WI38 (cell line): ENCODE data around the gene CD6.

ENCODE experiments used
- H3K4me3 ChIP-seq: 2 replicates; pipeline ENCODE4 v1.5.1; 2011; ENCODE audit warnings: low read depth, mild to moderate bottlenecking, control low read depth, low read length
- TF ChIP-seq, protein P1 (sequence below): IDR thresholded peaks from 2 replicates; pipeline ENCODE4 v1.5.1; 2012; ENCODE audit warnings: low read depth, mild to moderate bottlenecking, control low read depth, low read length

CD6 gene

DNA sequence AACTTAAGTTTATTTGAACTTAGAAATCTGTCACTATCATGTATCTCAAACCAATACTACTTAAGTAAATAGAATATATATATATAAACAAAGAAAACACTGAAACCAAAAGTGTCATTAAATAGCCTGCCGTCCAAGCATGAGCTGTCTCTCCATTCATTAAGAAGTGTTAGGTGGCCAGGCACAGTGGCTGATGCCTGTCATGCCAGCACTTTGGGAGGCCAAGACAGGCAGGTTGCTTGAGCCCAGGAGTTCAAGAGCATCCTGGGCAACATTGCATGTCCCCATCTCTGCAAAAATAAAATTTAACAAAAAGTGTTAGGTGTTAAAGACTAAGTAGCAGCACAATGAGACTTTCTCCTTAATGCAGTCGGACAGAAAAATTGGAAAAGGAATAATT, 14.0 kb downstream of the CD6 start:
- no peak overlapping the region for H3K4me3 ChIP-seq
- TF ChIP-seq, protein P1, sequence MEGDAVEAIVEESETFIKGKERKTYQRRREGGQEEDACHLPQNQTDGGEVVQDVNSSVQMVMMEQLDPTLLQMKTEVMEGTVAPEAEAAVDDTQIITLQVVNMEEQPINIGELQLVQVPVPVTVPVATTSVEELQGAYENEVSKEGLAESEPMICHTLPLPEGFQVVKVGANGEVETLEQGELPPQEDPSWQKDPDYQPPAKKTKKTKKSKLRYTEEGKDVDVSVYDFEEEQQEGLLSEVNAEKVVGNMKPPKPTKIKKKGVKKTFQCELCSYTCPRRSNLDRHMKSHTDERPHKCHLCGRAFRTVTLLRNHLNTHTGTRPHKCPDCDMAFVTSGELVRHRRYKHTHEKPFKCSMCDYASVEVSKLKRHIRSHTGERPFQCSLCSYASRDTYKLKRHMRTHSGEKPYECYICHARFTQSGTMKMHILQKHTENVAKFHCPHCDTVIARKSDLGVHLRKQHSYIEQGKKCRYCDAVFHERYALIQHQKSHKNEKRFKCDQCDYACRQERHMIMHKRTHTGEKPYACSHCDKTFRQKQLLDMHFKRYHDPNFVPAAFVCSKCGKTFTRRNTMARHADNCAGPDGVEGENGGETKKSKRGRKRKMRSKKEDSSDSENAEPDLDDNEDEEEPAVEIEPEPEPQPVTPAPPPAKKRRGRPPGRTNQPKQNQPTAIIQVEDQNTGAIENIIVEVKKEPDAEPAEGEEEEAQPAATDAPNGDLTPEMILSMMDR: no peak

DNA sequence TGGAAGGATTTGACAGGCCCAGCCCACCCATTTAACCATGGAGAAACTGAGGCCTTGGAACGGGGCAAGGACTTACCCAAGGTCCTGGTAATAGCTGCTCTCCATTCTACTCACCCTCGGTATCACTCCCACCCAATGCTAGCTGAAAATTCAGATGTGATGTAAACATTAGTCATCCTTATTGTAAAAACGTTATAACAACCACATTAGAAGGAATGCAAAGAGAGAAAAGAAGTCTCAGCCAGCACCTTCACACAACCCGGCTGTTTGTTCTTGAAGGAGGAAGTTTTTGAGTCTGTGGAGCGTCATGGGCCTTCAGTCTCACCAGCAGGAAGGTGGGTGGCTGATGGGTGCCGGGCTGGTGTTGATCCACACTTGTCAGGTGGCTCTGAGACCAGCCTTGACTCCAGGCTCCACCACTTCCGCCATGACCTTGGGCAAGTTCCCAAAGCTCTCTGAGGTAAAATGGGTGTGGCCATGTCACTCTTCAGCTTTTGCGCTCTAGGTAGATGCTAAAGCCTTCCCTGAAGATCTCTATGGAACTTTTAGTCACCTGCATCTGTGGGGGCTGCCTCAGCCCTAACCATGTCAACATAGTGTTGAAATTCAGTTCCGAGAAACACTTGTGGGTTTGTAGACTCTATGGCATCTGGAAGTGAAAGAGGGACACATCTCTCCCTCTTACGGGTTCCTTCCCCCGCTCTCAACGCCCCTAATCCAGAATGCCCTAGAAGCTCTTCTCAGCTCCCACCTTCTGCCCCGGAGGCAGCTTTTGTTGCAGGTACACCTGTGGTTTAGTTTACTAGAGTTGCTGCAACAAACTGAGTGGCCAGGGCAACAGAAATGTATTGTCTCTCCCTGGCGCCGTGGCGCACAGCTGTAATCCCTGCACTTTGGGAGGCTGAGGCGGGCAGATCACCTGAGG, 14.8 kb downstream of the CD6 start:
- TF ChIP-seq, protein P1: no peak
- no peak overlapping the region for H3K4me3 ChIP-seq

DNA sequence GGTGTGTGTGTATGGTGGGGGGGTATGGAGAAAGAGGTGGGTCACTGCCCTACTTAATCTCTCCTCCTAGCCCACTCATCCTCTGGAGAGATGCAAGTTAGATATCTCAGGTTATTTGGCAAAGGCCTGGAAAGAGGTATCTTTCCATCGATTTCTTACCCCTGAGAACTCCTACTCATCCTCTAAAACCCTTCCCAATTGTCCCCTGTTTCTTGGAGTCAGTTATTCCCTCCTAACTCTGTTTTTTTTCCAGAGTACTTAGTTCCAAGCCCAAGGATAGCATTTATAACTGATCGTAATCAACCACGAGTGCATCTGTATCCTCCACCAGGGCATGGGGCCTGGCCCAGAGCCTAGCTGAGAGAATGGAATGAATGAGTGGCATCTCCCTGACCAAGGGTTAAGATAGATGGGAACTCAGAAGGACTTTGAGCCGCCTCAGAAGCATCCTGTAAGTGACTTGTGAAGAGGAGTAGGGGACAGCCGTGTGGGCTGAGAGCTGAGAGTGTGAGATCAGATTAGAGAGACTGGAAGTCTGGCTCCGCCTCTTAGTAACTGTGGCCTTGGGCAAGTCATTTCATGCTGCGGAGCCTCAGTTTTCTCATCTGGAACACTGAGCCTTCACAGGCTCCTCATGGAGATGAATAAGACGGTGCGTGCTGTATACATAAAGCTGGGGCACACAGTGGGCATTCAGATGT, 16.2 kb downstream of the CD6 start:
- TF ChIP-seq, protein P1: no peak
- H3K4me3 ChIP-seq: no peak overlapping the region

DNA sequence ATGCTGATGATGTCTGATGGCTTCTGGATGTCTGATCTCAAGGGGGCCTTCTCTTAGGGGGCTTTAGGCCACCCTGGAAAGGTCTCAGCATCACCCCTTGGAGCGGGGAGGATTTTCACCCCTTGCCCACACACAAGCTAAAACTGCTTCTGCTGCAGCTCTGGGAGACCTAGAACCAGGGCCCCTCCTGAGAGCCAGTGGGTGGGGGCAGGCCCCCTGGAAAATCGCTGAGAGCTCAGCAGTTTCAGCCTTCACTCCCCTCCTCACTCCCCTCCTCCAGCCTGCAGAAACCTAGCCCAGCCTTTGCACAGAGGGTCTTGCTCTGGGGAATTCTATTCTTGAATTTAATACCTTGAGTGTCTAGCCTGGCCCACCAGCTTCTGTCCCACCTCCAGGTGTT, 17.2 kb downstream of the CD6 start:
- no peak overlapping the region for H3K4me3 ChIP-seq
- TF ChIP-seq, protein P1: no peak

DNA sequence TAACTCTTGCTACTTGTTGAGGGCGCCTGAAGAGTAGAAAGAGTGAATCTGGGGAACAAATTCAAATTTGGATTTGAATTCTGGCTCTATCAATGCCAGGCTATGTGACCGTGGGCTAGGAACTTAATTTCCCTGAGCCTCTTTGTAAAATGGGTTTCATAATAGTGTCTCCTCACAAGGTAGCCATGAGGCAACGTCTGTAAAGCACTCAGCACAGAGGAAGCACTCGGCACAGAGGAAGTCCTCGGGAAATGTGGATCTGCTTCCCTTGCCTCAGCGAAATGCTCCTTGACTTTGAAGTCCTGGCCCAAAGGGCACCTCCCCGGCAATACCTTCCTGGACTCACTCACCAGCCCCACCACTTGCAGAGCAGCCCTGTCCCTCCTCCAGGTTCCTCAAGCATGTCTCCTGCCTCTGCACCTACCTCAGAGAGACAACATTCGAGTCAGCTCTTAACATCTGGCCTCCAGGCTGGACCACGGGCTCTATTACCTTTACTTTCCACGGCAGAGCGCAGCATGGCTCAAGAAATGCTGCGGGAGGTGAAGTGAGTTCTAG, 17.7 kb downstream of the CD6 start:
- no peak overlapping the region for H3K4me3 ChIP-seq
- TF ChIP-seq, protein P1: no peak

DNA sequence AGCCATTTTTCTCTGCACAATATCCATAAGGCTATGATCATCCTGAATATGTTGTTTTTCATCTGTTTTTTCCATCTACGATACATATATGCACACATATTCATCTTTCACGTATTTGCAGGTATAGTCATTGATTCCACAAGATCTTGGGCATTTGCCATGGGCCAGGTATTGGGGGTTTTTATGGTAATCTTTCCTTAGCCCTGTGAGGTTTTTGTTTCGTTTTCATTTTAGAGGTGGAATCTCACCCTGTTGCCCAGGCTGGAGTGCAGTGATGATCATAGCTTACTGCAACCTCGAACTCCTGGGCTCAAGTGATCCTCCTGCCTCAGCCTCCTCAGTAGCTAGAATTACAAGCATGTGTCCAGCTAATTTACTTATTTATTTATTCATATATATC, 20.0 kb downstream of the CD6 start:
- TF ChIP-seq, protein P1: no peak
- H3K4me3 ChIP-seq: no peak overlapping the region
